K562 (cell line): ENCODE measurements around the gene CHGA. TPM values are rescaled to one million over a fixed set of nuclear protein-coding genes. Genes with fewer than 3 reads are reported as not detected.

ENCODE experiments used
- ATAC-seq: fragments of 200-7000 bp; cut with Tn5 transposase; 3 replicates; pipeline ENCODE4 v1.9.1; 2020; ENCODE audit warnings: moderate library complexity
- BruUV-seq: library from RNA; stranded (reverse); fragments of 400-500 nt; replicated peaks from 2 replicates; lab custom pipeline; 2021; lab: Mats Ljungman, UMichigan
- CTCF ChIA-PET: fragments of 300-600 bp; formaldehyde crosslinking; extraction: SDS; loops from one replicate; lab custom pipeline; 2021; ENCODE audit warnings: low intra/inter-chr PET ratio; lab: Yijun Ruan, JAX
- POLR2A ChIA-PET: fragments of 300-600, 350-650 bp; sonication (Branson Sonifier 250); formaldehyde crosslinking; extraction: SDS; loops from one replicate; lab custom pipeline; 2021; ENCODE audit warnings: antibody characterized with exemption, inconsistent platforms; lab: Yijun Ruan, JAX
- DNase-seq, 4 experiments: peaks; one replicate each; pipeline versions ENCODE4 v3.0.0 to v3.0.0-alpha.2; 2011 to 2018; ENCODE audit warnings: low spot score in 3 of 4, mixed read lengths in 3 of 4; ENCODE audit errors: extremely low read depth in 1 of 4
- FAIRE-seq: peaks from 2 replicates; lab custom pipeline; 2011; peaks lifted over from hg19 to GRCh38; lab: Jason Lieb, UNC
- H2AFZ ChIP-seq: 2 replicates; pipeline ENCODE4 v1.6.0; 2011; ENCODE audit warnings: low read depth, low read length, control low read depth, inconsistent platforms
- H3K27ac ChIP-seq: fragments of 200-600 bp; 3 replicates; pipeline ENCODE4 v1.8.0; 2011; ENCODE audit warnings: low read depth, mild to moderate bottlenecking, control low read depth, inconsistent platforms, low read length, moderate library complexity, mixed read lengths; ENCODE audit errors: extremely low read depth
- H3K27me3 ChIP-seq, 2 experiments: fragments of 300-600 bp in 1 of 2; 2 replicates in 1 of 2; 3 replicates in 1 of 2; pipeline versions ENCODE4 v1.6.0 to v1.8.0; 2011; ENCODE audit warnings: inconsistent platforms in 2 of 2, low read length in 2 of 2, mild to moderate bottlenecking in 1 of 2, mixed read lengths in 1 of 2, moderate library complexity in 1 of 2; ENCODE audit not compliant: control insufficient read depth in 2 of 2, insufficient read depth in 2 of 2
- H3K36me3 ChIP-seq: fragments of 300-600 bp; 3 replicates; pipeline ENCODE4 v1.8.0; 2011; ENCODE audit warnings: mild to moderate bottlenecking, low read length, inconsistent platforms; ENCODE audit not compliant: control insufficient read depth, insufficient read depth
- H3K4me1 ChIP-seq, 2 experiments: fragments of 200-600 bp in 1 of 2; replicated peaks in 1 of 2; 2 replicates in 1 of 2; 3 replicates in 1 of 2; pipeline versions ENCODE4 v1.5.1 to v1.8.0; 2011; ENCODE audit warnings: inconsistent platforms in 2 of 2, low read length in 2 of 2, mild to moderate bottlenecking in 1 of 2, mixed read lengths in 1 of 2, moderate library complexity in 1 of 2; ENCODE audit not compliant: control insufficient read depth in 2 of 2, insufficient read depth in 2 of 2
- H3K4me2 ChIP-seq: 2 replicates; pipeline ENCODE4 v1.6.1; 2011; ENCODE audit warnings: low read length, control low read depth, inconsistent platforms, mixed read lengths; ENCODE audit not compliant: insufficient read depth
- H3K4me3 ChIP-seq: fragments of 200-600 bp; sonication (generic), shearing (Covaris generic); 2 replicates; pipeline ENCODE4 v1.5.1; 2016; ENCODE audit warnings: control low read depth, inconsistent platforms
- H3K79me2 ChIP-seq: fragments of 200-600 bp; 3 replicates; pipeline ENCODE4 v1.8.0; 2011; ENCODE audit warnings: low read length, inconsistent platforms; ENCODE audit not compliant: control insufficient read depth, insufficient read depth
- H3K9ac ChIP-seq, 2 experiments: 2 replicates each; pipeline versions ENCODE4 v1.6.0 to v1.6.1; 2011; ENCODE audit warnings: low read depth in 2 of 2, low read length in 2 of 2, control low read depth in 1 of 2, inconsistent platforms in 1 of 2, mild to moderate bottlenecking in 1 of 2, mixed read lengths in 1 of 2; ENCODE audit not compliant: insufficient read depth in 1 of 2
- H3K9me1 ChIP-seq: one replicate; pipeline ENCODE4 v1.6.0; 2011; ENCODE audit warnings: inconsistent platforms, mild to moderate bottlenecking, low read length, moderate library complexity; ENCODE audit not compliant: control insufficient read depth, insufficient read depth
- H3K9me3 ChIP-seq: replicated peaks from 2 replicates; pipeline ENCODE4 v1.5.1; 2011; ENCODE audit warnings: low read depth, low read length, inconsistent platforms; ENCODE audit not compliant: control insufficient read depth, insufficient read depth
- H4K20me1 ChIP-seq: replicated peaks from 2 replicates; pipeline ENCODE4 v1.6.1; 2011; ENCODE audit warnings: low read length, inconsistent platforms, mixed read lengths; ENCODE audit not compliant: control insufficient read depth, insufficient read depth
- CBX1 ChIP-seq: sonication (generic); IDR thresholded peaks from 2 replicates; pipeline ENCODE4 v1.6.1; 2016; ENCODE audit warnings: antibody characterized with exemption, low read depth, mild to moderate bottlenecking
- CBX5 ChIP-seq: IDR thresholded peaks from 2 replicates; pipeline ENCODE4 v1.6.1; 2014; ENCODE audit warnings: low read depth, borderline replicate concordance
- CREB1 ChIP-seq, 2 experiments: sonication (generic) in 1 of 2; formaldehyde crosslinking in 1 of 2; IDR thresholded peaks; 2 replicates each; pipeline versions ENCODE4 v1.6.1 to v1.8.0; 2012 to 2022; ENCODE audit warnings: inconsistent platforms in 1 of 2, mild to moderate bottlenecking in 1 of 2, missing genetic modification reagents in 1 of 2, moderate library complexity in 1 of 2
- DDX20 ChIP-seq: fragments of 450-650 bp; IDR thresholded peaks from 2 replicates; pipeline ENCODE4 v1.6.1; 2016; ENCODE audit warnings: missing genetic modification characterization, low read depth, mild to moderate bottlenecking, missing compliant biosample characterization, moderate library complexity
- ELK1 ChIP-seq: sonication (generic); formaldehyde crosslinking; IDR thresholded peaks from 2 replicates; pipeline ENCODE4 v1.8.1; 2022; ENCODE audit warnings: missing genetic modification reagents
- KLF16 ChIP-seq: IDR thresholded peaks from 2 replicates; pipeline ENCODE4 v1.6.1; 2016; ENCODE audit warnings: antibody characterized with exemption
- PATZ1 ChIP-seq: fragments of 250-450 bp; sonication (Bioruptor Pico); IDR thresholded peaks from 2 replicates; pipeline ENCODE4 v1.5.0; 2020; ENCODE audit warnings: mild to moderate bottlenecking, borderline replicate concordance
- SETDB1 ChIP-seq: IDR thresholded peaks from one replicate; pipeline ENCODE4 v1.6.1; 2012; ENCODE audit warnings: low read length, control low read depth, inconsistent platforms
- SNIP1 ChIP-seq: fragments of 450-650 bp; IDR thresholded peaks from 2 replicates; pipeline ENCODE4 v1.7.1; 2017; ENCODE audit warnings: low read depth, mild to moderate bottlenecking
- TSHZ1 ChIP-seq: fragments of 250-450 bp; sonication (Bioruptor Pico); IDR thresholded peaks from 2 replicates; pipeline ENCODE4 v1.4.0; 2020; ENCODE audit warnings: mild to moderate bottlenecking, moderate library complexity
- WHSC1 ChIP-seq: IDR thresholded peaks from one replicate; pipeline ENCODE4 v1.6.1; 2012; ENCODE audit warnings: low read length, control low read depth, inconsistent platforms
- ZFX ChIP-seq: sonication (generic); formaldehyde crosslinking; IDR thresholded peaks from 2 replicates; pipeline ENCODE4 v1.8.0; 2022; ENCODE audit warnings: mild to moderate bottlenecking, missing genetic modification reagents, moderate library complexity
- ZNF184 ChIP-seq: sonication (generic); formaldehyde crosslinking; IDR thresholded peaks from 2 replicates; pipeline ENCODE4 v1.5.0; 2020; ENCODE audit warnings: missing genetic modification reagents
- ZNF707 ChIP-seq: fragments of 250-450 bp; sonication (Bioruptor Pico); conservative IDR thresholded peaks from 2 replicates; pipeline ENCODE4 v1.8.0; 2022; ENCODE audit warnings: inconsistent platforms, mild to moderate bottlenecking, moderate library complexity
- WGBS: fragments of 100-300 bp; shearing (Covaris generic); methylation state at CpG from one replicate; pipeline ENCODE4 v1.1.6; 2016; ENCODE audit warnings: low coverage, mixed read lengths; ENCODE audit not compliant: insufficient coverage; ENCODE audit errors: missing lambda C conversion rate; 5-methylcytosine and 5-hydroxymethylcytosine counted together
- in situ Hi-C: fragments of 300-500 bp; cut with MboI; formaldehyde crosslinking; loops from 4 replicates; pipeline ENCODE4 v1.15.0; 2018; ENCODE audit warnings: inconsistent platforms, mixed read lengths
- intact Hi-C: fragments of 100-400 bp; cut with micrococcal nuclease; formaldehyde crosslinking; loops from 2 replicates; pipeline ENCODE4 v1.14.2; 2022
- polyA plus RNA-seq, 8 experiments: library from polyadenylated mRNA; depleted of rRNA in 4 of 8; stranded (reverse) in 5 of 8; unstranded in 3 of 8; fragments of >200 nt; fragmentation: Nextera tagmentation in 2 of 8; fragmentation: Illumina TruSeq in 1 of 8; extraction: Ambion mirVana in 2 of 8; extraction: Trizol in 1 of 8; gene quantifications; 2 replicates each; pipeline versions ENCODE4 v1.2.1 to v1.2.3, GENCODE V29; 2011 to 2014; ENCODE audit warnings: inconsistent platforms in 1 of 8, missing spikeins in 1 of 8
- total RNA-seq, 7 experiments: library from RNA; depleted of rRNA in 6 of 7; stranded (reverse); fragments of >200 nt in 6 of 7; fragmentation: Illumina TruSeq in 2 of 7; extraction: Trizol in 2 of 7; gene quantifications; 2 replicates each; pipeline versions ENCODE4 v1.2.1 to v1.2.3, GENCODE V29; 2011 to 2021; ENCODE audit warnings: low replicate concordance in 1 of 7

CHGA gene
- total and polyA plus RNA-seq, 9 of the 15 experiments (the other 6 are each of a cell fraction or from before 2014, with no cell fraction given): not detected

- no peaks in the 10 kb centered on the region for H4K20me1 ChIP-seq
- H3K4me1 ChIP-seq: peaks cover 0 to 4% of the 10 kb centered on the region in 2 experiments; a peak in 1 of 5 replicates
- no peak for DNase-seq
- ChIA-PET CTCF (no interaction called here), POLR2A (no interaction called here)
- ATAC-seq: no peak
- no peak overlapping the region for H3K9ac ChIP-seq
- H3K27ac ChIP-seq: no peak overlapping the region
- no peaks in the 10 kb centered on the region for H3K9me3 ChIP-seq
- H2AFZ ChIP-seq: no peak overlapping the region
- H3K79me2 ChIP-seq: no peaks in the 10 kb centered on the region
- intact Hi-C loops: no loop called here
- no peaks in the 10 kb centered on the region for H3K9me1 ChIP-seq
- H3K27me3 ChIP-seq: no peaks in the 10 kb centered on the region
- H3K36me3 ChIP-seq: peaks cover 4% of the 10 kb centered on the region; the same call in 1 of the 3 replicates
- FAIRE-seq: no peak
- 71% methylated on average over 4 of the region's 4 CpGs for WGBS
- no peak overlapping the region for H3K4me3 ChIP-seq
- no TSS peak for BruUV-seq
- in situ Hi-C loops: no loop called here
- H3K4me2 ChIP-seq: no peak overlapping the region
- TF ChIP-seq CREB1 (IDR thresholded peaks at IDR 0.05) (no peak), CREB1 (CRISPR knock-in tag; IDR thresholded peaks at IDR 0.05) (no peak), CBX5 (peak; percentile 88), ZNF184 (CRISPR knock-in tag) (no peak), PATZ1 (CRISPR knock-in tag) (no peak), SNIP1 (no peak), SETDB1 (no peak), DDX20 (tag) (no peak), ZFX (CRISPR knock-in tag) (no peak), WHSC1 (no peak), ELK1 (CRISPR knock-in tag) (no peak), ZNF707 (CRISPR knock-in tag) (no peak), CBX1 (peak; percentile 67; the same call in 1 of the 2 replicates), TSHZ1 (no peak), KLF16 (no peak)
Measured at GRCh38 chr14:92978229-92979021, 55.5 kb downstream of the CHGA start.
